Stomach (tissue), 9 donors: ENCODE data around the gene TBX4. TPM values are rescaled to one million over a fixed set of nuclear protein-coding genes. Genes with fewer than 3 reads are reported as not detected.

Experiments
- DNase-seq, 2 donors: peaks; one replicate each; pipeline versions ENCODE4 v3.0.0 to v3.0.0-alpha.2; 2013 to 2019
- H3K27ac ChIP-seq, 5 donors: fragments of 200-600 bp in 4 of 5; sonication (generic) in 4 of 5; one replicate each; pipeline ENCODE4 v1.5.1; 2013 to 2019; ENCODE audit warnings: mild to moderate bottlenecking in 1 of 5, moderate library complexity in 1 of 5
- H3K27me3 ChIP-seq, 3 donors: fragments of 200-600 bp; sonication (generic); one replicate each; pipeline ENCODE4 v1.5.1; 2017 to 2019; ENCODE audit warnings: mixed run types in 1 of 3
- H3K36me3 ChIP-seq, 4 donors: fragments of 200-600 bp; sonication (generic); 1 replicate in 3 of 4; 2 replicates in 1 of 4; pipeline ENCODE4 v1.5.1; 2016 to 2019
- H3K4me1 ChIP-seq, 4 donors: fragments of 200-600 bp; sonication (generic); one replicate each; pipeline ENCODE4 v1.5.1; 2016 to 2019
- H3K4me3 ChIP-seq, 4 donors: fragments of 200-600 bp; sonication (generic) in 3 of 4; one replicate each; pipeline ENCODE4 v1.5.1; 2016 to 2019; ENCODE audit warnings: mild to moderate bottlenecking in 1 of 4
- H3K9me3 ChIP-seq, 4 donors: fragments of 200-600 bp; sonication (generic); one replicate each; pipeline ENCODE4 v1.5.1; 2016 to 2019
- CTCF ChIP-seq, 7 experiments: fragments of 450-650 bp in 4 of 7; fragments of 200-600 bp in 3 of 7; sonication (generic) in 3 of 7; IDR thresholded peaks; one replicate each; pipeline ENCODE4 v1.5.1; 2016 to 2019; ENCODE audit warnings: antibody characterized with exemption in 7 of 7, control low read depth in 2 of 7, mild to moderate bottlenecking in 1 of 7
- EP300 ChIP-seq: sonication (generic); formaldehyde crosslinking; IDR thresholded peaks from one replicate; pipeline ENCODE4 v1.6.1; 2017; ENCODE audit warnings: antibody characterized with exemption
- POLR2A ChIP-seq, 4 donors: fragments of 450-650 bp; IDR thresholded peaks; one replicate each; pipeline ENCODE4 v1.6.1; 2016; ENCODE audit warnings: antibody characterized with exemption in 4 of 4, control low read depth in 2 of 4, mild to moderate bottlenecking in 1 of 4, moderate library complexity in 1 of 4
- POLR2AphosphoS5 ChIP-seq, 3 donors: sonication (generic); formaldehyde crosslinking; IDR thresholded peaks; one replicate each; pipeline ENCODE4 v1.6.1; 2016; ENCODE audit warnings: antibody characterized with exemption in 3 of 3
- WGBS, 5 donors: extraction: QIAGEN DNeasy Blood & Tissue Kit in 3 of 5; methylation state at CpG; one replicate each; pipeline versions ENCODE4 v1.1.5 to v1.1.7; 2013 to 2018; 5-methylcytosine and 5-hydroxymethylcytosine counted together
- intact Hi-C: fragments of 100-400 bp; cut with DNase I; formaldehyde crosslinking; loops from one replicate; pipeline ENCODE4 v1.15.1; 2023; ENCODE audit warnings: low total_unique reads
- polyA plus RNA-seq, 3 donors: library from polyadenylated mRNA; stranded (reverse); fragments of 200-250 nt; gene quantifications; one replicate each; pipeline ENCODE4 v1.2.3, GENCODE V29; 2013
- total RNA-seq, 5 donors: library from RNA; depleted of rRNA; stranded (reverse); fragments of >200 nt; gene quantifications; one replicate each; pipeline versions ENCODE4 v1.1.0 to v1.2.3, GENCODE V29; 2014 to 2016
- donor health status: healthy with polysubstance abuse.
- donor health status: Bipolar disorder and iron deficiency.
- donor health status: healthy.

Gene TBX4
- total and polyA plus RNA-seq, 8 donors, result 0.08 to 0.73 TPM; not detected in 6

DNA sequence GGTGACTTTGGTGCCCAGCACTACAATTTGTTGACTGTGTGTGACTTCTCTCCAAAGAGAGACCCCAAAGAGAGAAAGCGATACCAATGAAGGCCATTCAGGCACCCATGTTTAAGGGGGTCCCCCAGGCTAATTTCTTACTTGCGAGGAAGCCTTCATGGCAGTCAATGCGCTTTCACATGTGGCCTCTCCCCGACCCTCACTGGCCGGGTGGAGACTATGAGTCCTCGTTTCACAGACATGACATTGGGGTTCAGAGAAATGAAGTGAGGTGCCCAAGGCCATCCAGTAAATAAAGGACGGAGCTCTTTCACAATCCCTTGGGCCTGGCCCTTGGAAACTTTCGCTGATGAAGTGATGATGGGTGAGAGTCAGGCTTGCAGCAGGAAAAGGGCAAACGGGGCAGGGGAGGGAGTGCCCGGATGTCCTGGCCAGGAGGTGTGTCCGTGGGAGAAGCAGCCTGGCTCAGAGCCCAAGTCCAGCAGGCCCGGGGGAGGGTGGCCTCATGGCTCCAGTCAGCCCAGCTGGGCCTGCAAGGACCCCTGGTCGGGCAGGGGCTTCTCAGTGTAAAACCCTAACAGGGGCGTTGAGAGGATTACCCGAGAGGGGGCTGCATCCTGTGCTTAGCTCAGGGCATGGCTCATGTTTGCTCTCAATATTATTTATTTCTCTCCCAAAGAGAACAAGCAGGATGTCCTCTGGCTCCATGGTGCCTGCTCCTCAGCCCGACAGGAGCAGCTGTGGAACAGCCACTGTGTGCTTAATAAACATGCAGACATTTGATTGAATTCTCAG lies 37.9 kb upstream of the TBX4 start:
- WGBS, 5 donors, result 59 to 76% (median 63%) methylated on average over 10 to 16 of the region's 16 CpGs
- Histone ChIP-seq H3K27me3 (peaks cover 5 to 73% (median 32%) of the 10 kb centered on the region in 3 donors), H3K4me1 (peaks cover 32 to 65% (median 53%) of the 10 kb centered on the region in 4 donors), H3K27ac (peak overlapping the region in 3 of 5 donors; percentile 4 to 34 (median 16)), H3K4me3 (no peak overlapping the region), H3K9me3 (no peaks in the 10 kb centered on the region), H3K36me3 (no peaks in the 10 kb centered on the region)
- TF ChIP-seq POLR2AphosphoS5 (IDR thresholded peaks at IDR 0.05) (no peak), EP300 (no peak), CTCF (IDR thresholded peaks at IDR 0.05) (no peak), POLR2A (IDR thresholded peaks at IDR 0.05) (no peak)
- intact Hi-C loops, result loop anchor here (10.0 kb wide), 1 partner anchor 420 kb away; no protein-coding TSS in a partner anchor
- DNase-seq, result peak; percentile 25 to 41

DNA sequence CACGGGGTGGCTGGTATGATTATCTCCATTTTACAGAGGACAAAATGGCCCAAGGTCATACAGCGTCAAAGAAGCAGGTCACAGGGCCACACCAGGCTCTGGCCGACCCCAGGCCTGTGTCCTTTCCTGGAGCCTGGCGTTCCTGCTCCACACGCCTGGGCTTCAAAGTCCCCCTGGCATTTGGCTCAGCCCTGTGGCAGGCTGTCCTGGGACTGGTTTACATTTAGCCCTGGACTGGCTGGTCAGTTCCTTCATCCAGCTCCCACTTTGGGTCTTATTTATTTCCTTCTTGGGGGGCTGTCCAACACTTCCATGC lies 37.3 kb upstream of the TBX4 start:
- H3K4me3 ChIP-seq, result no peak overlapping the region
- peaks cover 5 to 71% (median 29%) of the 10 kb centered on the region in 3 donors for H3K27me3 ChIP-seq
- intact Hi-C loops, result loop anchor here (10.0 kb wide), 1 partner anchor 420 kb away; no protein-coding TSS in a partner anchor
- TF ChIP-seq EP300 (no peak), POLR2A (IDR thresholded peaks at IDR 0.05) (no peak), CTCF (IDR thresholded peaks at IDR 0.05) (no peak), POLR2AphosphoS5 (IDR thresholded peaks at IDR 0.05) (no peak)
- DNase-seq, result peak in 1 of 2 donors; percentile 18
- WGBS, 5 donors, result 66 to 74% (median 71%) methylated on average over 5 of the region's 5 CpGs
- no peaks in the 10 kb centered on the region for H3K36me3 ChIP-seq
- H3K9me3 ChIP-seq, result no peaks in the 10 kb centered on the region
- peaks cover 29 to 60% (median 49%) of the 10 kb centered on the region in 4 donors for H3K4me1 ChIP-seq
- H3K27ac ChIP-seq, result peak overlapping the region in 2 of 5 donors; percentile 4 to 16

DNA sequence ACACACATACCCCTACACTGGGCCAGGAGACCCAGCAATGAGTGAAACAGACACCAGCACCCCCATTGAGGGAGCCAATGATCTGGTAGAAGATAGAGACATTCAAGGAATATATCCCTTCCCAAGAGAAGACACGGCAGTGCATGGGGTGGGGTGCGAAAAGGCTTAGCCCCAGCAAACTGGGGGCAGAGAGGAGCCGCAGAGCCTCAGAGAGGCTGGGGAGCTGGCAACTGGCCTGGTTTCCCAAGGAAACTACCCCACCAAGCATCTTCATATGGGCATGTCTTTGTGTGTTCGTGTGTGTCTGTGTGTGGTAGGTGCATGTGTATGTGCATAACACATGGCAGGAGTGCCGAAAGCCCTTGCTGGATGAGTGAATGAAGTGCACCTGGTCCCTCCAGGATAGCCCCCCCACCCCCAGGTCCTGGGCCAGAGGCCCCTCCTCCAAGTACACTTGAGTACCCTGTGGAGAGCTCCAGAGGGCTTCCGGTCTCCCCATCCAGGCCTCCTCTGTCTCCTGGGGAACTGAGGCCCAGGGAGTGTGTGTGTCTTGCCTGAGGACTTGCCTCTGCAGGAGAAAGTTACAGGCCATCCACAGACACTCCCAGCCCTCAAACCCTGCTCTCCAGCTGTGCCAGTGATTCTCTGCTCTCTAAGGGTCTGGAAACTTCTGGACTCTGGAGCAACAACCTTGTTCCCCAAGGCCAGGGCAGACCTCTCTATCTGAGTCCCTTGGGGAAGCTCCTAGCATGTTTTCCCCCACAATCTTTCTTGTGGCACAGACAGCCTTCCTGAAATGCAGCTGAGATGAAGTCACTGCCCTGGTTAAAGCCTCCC lies 36.6 kb upstream of the TBX4 start:
- Histone ChIP-seq H3K9me3 (no peaks in the 10 kb centered on the region), H3K36me3 (no peaks in the 10 kb centered on the region), H3K4me1 (peaks cover 22 to 53% (median 42%) of the 10 kb centered on the region in 4 donors), H3K27me3 (peaks cover under 1 to 71% (median 22%) of the 10 kb centered on the region in 3 donors), H3K4me3 (no peak overlapping the region), H3K27ac (peak overlapping the region in 4 of 5 donors; percentile 25 to 68 (median 54))
- intact Hi-C loops, result loop anchor here (10.0 kb wide), 1 partner anchor 419 kb away; no protein-coding TSS in a partner anchor
- DNase-seq, result peak; percentile 5 to 20
- TF ChIP-seq POLR2A (IDR thresholded peaks at IDR 0.05), result no peak
- TF ChIP-seq POLR2AphosphoS5 (IDR thresholded peaks at IDR 0.05), result no peak
- no peak for TF ChIP-seq EP300
- no peak for TF ChIP-seq CTCF (IDR thresholded peaks at IDR 0.05)
- WGBS, 5 donors, result 92 to 96% (median 92%) methylated on average over 4 to 6 of the region's 6 CpGs

GRCh38 chr17:61416211-61416539 lies 36.0 kb upstream of the TBX4 start:
- Histone ChIP-seq H3K27ac (peak overlapping the region in 4 of 5 donors; percentile 25 to 68 (median 54)), H3K9me3 (no peaks in the 10 kb centered on the region), H3K27me3 (peaks cover 0 to 71% (median 22%) of the 10 kb centered on the region in 3 donors), H3K4me3 (no peak overlapping the region), H3K36me3 (no peaks in the 10 kb centered on the region), H3K4me1 (peaks cover 17 to 47% (median 36%) of the 10 kb centered on the region in 4 donors)
- intact Hi-C loops, result loop anchor here (10.0 kb wide), 1 partner anchor 419 kb away; no protein-coding TSS in a partner anchor
- TF ChIP-seq POLR2A (IDR thresholded peaks at IDR 0.05) (no peak), POLR2AphosphoS5 (IDR thresholded peaks at IDR 0.05) (no peak), EP300 (no peak), CTCF (IDR thresholded peaks at IDR 0.05) (no peak)
- peak in 1 of 2 donors; percentile 9 for DNase-seq
- WGBS, 5 donors, result 74 to 91% (median 88%) methylated on average over 6 of the region's 6 CpGs
